ENCODE data around the gene TRMT10C.

Gene TRMT10C

GRCh38 chr3:101527906-101528305 is 33.8 kb upstream of the TRMT10C start:
- TF ChIP-seq SIN3A (IDR thresholded peaks at IDR 0.05; ENCODE audit: borderline replicate concordance, insufficient read depth, low read length) (no peak), TAF1 (IDR thresholded peaks at IDR 0.05; ENCODE audit: borderline replicate concordance, insufficient read depth, low read length) (no peak), POLR2AphosphoS5 (IDR thresholded peaks at IDR 0.05; ENCODE audit: low read depth, low read length) (no peak), FOXP2 (optimal IDR thresholded peaks at IDR 0.05; ENCODE audit: borderline replicate concordance, extremely low read depth, extremely low read length, insufficient read depth) (no peak), REST (IDR thresholded peaks at IDR 0.05; ENCODE audit: insufficient read depth in 1 of 2, low read depth in 2 of 2, low read length in 2 of 2) (no peak)

GRCh38 chr3:101529816-101530685 is 31.6 kb upstream of the TRMT10C start:
- no peak for TF ChIP-seq FOXP2 (optimal IDR thresholded peaks at IDR 0.05; ENCODE audit: borderline replicate concordance, extremely low read depth, extremely low read length, insufficient read depth)
- no peak for TF ChIP-seq SIN3A (IDR thresholded peaks at IDR 0.05; ENCODE audit: borderline replicate concordance, insufficient read depth, low read length)
- no peak for TF ChIP-seq POLR2AphosphoS5 (IDR thresholded peaks at IDR 0.05; ENCODE audit: low read depth, low read length)
- TF ChIP-seq TAF1 (IDR thresholded peaks at IDR 0.05; ENCODE audit: borderline replicate concordance, insufficient read depth, low read length), result no peak
- TF ChIP-seq REST (IDR thresholded peaks at IDR 0.05; ENCODE audit: insufficient read depth in 1 of 2, low read depth in 2 of 2, low read length in 2 of 2), result no peak

- TF ChIP-seq TAF1 (IDR thresholded peaks at IDR 0.05; ENCODE audit: borderline replicate concordance, insufficient read depth, low read length) (no peak), REST (IDR thresholded peaks at IDR 0.05; ENCODE audit: insufficient read depth in 1 of 2, low read depth in 2 of 2, low read length in 2 of 2) (no peak), POLR2AphosphoS5 (IDR thresholded peaks at IDR 0.05; ENCODE audit: low read depth, low read length) (no peak), FOXP2 (optimal IDR thresholded peaks at IDR 0.05; ENCODE audit: borderline replicate concordance, extremely low read depth, extremely low read length, insufficient read depth) (no peak), SIN3A (IDR thresholded peaks at IDR 0.05; ENCODE audit: borderline replicate concordance, insufficient read depth, low read length) (no peak)
Measured at GRCh38 chr3:101530686-101531047, 31.0 kb upstream of the TRMT10C start.

- no peak for TF ChIP-seq REST (IDR thresholded peaks at IDR 0.05; ENCODE audit: insufficient read depth in 1 of 2, low read depth in 2 of 2, low read length in 2 of 2)
- no peak for TF ChIP-seq SIN3A (IDR thresholded peaks at IDR 0.05; ENCODE audit: borderline replicate concordance, insufficient read depth, low read length)
- no peak for TF ChIP-seq FOXP2 (optimal IDR thresholded peaks at IDR 0.05; ENCODE audit: borderline replicate concordance, extremely low read depth, extremely low read length, insufficient read depth)
- no peak for TF ChIP-seq POLR2AphosphoS5 (IDR thresholded peaks at IDR 0.05; ENCODE audit: low read depth, low read length)
- TF ChIP-seq TAF1 (IDR thresholded peaks at IDR 0.05; ENCODE audit: borderline replicate concordance, insufficient read depth, low read length), result no peak
Measured at GRCh38 chr3:101531473-101532086, 30.1 kb upstream of the TRMT10C start.

Measured in PFSK-1 (cell line).